ENCODE data around the gene TMEM108. TPM values are rescaled to one million over a fixed set of nuclear protein-coding genes. Genes with fewer than 3 reads are reported as not detected.

The TMEM108 gene
- total and polyA plus RNA-seq, 10 of the 15 experiments (the other 5 are each of a cell fraction or from before 2014, with no cell fraction given) = 0.02 to 0.58 (median 0.12) TPM; not detected in 5

- TF ChIP-seq, protein P1, sequence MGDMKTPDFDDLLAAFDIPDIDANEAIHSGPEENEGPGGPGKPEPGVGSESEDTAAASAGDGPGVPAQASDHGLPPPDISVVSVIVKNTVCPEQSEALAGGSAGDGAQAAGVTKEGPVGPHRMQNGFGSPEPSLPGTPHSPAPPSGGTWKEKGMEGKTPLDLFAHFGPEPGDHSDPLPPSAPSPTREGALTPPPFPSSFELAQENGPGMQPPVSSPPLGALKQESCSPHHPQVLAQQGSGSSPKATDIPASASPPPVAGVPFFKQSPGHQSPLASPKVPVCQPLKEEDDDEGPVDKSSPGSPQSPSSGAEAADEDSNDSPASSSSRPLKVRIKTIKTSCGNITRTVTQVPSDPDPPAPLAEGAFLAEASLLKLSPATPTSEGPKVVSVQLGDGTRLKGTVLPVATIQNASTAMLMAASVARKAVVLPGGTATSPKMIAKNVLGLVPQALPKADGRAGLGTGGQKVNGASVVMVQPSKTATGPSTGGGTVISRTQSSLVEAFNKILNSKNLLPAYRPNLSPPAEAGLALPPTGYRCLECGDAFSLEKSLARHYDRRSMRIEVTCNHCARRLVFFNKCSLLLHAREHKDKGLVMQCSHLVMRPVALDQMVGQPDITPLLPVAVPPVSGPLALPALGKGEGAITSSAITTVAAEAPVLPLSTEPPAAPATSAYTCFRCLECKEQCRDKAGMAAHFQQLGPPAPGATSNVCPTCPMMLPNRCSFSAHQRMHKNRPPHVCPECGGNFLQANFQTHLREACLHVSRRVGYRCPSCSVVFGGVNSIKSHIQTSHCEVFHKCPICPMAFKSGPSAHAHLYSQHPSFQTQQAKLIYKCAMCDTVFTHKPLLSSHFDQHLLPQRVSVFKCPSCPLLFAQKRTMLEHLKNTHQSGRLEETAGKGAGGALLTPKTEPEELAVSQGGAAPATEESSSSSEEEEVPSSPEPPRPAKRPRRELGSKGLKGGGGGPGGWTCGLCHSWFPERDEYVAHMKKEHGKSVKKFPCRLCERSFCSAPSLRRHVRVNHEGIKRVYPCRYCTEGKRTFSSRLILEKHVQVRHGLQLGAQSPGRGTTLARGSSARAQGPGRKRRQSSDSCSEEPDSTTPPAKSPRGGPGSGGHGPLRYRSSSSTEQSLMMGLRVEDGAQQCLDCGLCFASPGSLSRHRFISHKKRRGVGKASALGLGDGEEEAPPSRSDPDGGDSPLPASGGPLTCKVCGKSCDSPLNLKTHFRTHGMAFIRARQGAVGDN (IDR thresholded peaks at IDR 0.05) = no peak
- no peak for TF ChIP-seq KAT2A (conservative IDR thresholded peaks at IDR 0.05; ENCODE audit: control insufficient read depth, low read depth, low read length)
- no peak for TF ChIP-seq SREBF2 (IDR thresholded peaks at IDR 0.05; ENCODE audit: low read length)
These were observed 366.7 kb downstream of the TMEM108 start (continued) for GRCh38 chr3:133404920-133405319.

DNA sequence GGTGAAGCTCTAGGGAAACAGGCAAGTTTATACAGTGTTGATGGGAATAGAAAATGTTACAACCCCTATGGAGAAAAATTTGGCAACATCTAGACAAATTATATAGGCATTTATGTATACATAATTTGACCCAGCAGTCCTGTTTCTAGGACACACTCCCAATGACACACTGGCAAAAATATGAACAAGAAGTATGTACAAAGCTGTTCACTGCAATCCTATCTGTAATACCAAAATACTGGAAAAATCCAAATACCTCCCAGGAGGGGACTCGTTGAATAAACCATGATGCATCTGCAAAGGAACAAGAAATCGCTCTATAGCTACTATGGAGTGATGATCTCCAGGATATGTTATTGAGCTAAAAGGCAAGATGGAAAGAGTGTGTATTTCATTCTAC is 370.2 kb downstream of the TMEM108 start:
- DNase-seq (ENCODE audit: low read depth, low spot score) (no peak), FAIRE-seq (no peak), ATAC-seq (no peak)
- intact Hi-C loops (cut with micrococcal nuclease; ENCODE audit: unreplicated experiment) (no loop called here), in situ Hi-C loops (cut with MboI) (no loop called here)
- Histone ChIP-seq H3K4me1 (ENCODE audit: control insufficient read depth, insufficient read depth, low read length) (no peaks in the 10 kb centered on the region), H3K36me3 (ENCODE audit: control insufficient read depth in 2 of 2, insufficient read depth in 2 of 2, low read length in 1 of 2) (no peaks in the 10 kb centered on the region), H3K4me3 (no peak overlapping the region), H3K27me3 (replicated peaks in 1 of 2; ENCODE audit: control insufficient read depth in 2 of 2, insufficient read depth in 2 of 2, low read length in 1 of 2) (peaks cover 0 to 2% of the 10 kb centered on the region in 2 experiments; a peak in 1 of 4 replicates), H3K79me2 (ENCODE audit: control insufficient read depth, insufficient read depth, low read length) (no peaks in the 10 kb centered on the region), H2AFZ (ENCODE audit: control insufficient read depth, low read depth, low read length) (no peak overlapping the region), H3K9me3 (replicated peaks; ENCODE audit: control insufficient read depth, insufficient read depth, low read length) (no peaks in the 10 kb centered on the region), H3K4me2 (ENCODE audit: control insufficient read depth, insufficient read depth) (no peak overlapping the region), H3K9ac (ENCODE audit: control insufficient read depth, insufficient read depth, low read length) (no peak overlapping the region), H3K27ac (ENCODE audit: control insufficient read depth, insufficient read depth) (no peak overlapping the region), H4K20me1 (ENCODE audit: control insufficient read depth, insufficient read depth) (no peaks in the 10 kb centered on the region)
- WGBS (ENCODE audit: insufficient coverage, insufficient replicate concordance, low lambda C conversion rate, missing lambda C conversion rate) = 63% methylated on average over 2 of the region's 2 CpGs
- SMC1A ChIA-PET (ENCODE audit: uncharacterized antibody, unreplicated experiment) = interaction anchor here (0.5 to 1.2 kb wide), 3 partner anchors 26 to 369 kb away, joined by 3 to 4 read pairs (median 3); no protein-coding TSS in a partner anchor
- BruUV-seq (replicated peaks) = no TSS peak
- RAD21 ChIA-PET (ENCODE audit: unreplicated experiment) = no interaction called here
- no peak for TF ChIP-seq PML (IDR thresholded peaks at IDR 0.05; ENCODE audit: low read length)
- TF ChIP-seq SMAD1 (IDR thresholded peaks at IDR 0.05; ENCODE audit: low read depth, partially characterized antibody) = no peak
- TF ChIP-seq YY1 (IDR thresholded peaks at IDR 0.05; ENCODE audit: low read depth, low read length) = no peak
- no peak for TF ChIP-seq CBX3 (IDR thresholded peaks at IDR 0.05; ENCODE audit: borderline replicate concordance, low read depth)
- TF ChIP-seq CHD4 (IDR thresholded peaks at IDR 0.05) = no peak
- no peak for TF ChIP-seq PAX8 (IDR thresholded peaks at IDR 0.05)
- TF ChIP-seq NFIC (IDR thresholded peaks at IDR 0.05; ENCODE audit: low read depth, low read length) = no peak
- TF ChIP-seq PKNOX1 (IDR thresholded peaks at IDR 0.05) = no peak
- TF ChIP-seq EGR1 (IDR thresholded peaks at IDR 0.05; ENCODE audit: borderline replicate concordance in 1 of 2, low read depth in 2 of 2, low read length in 2 of 2) = no peak
- no peak for TF ChIP-seq IRF4 (IDR thresholded peaks at IDR 0.05; ENCODE audit: low read depth, low read length)
- CTCF ChIA-PET = interaction anchor here (0.7 to 1.0 kb wide), 4 partner anchors 21 to 410 kb away, joined by 3 to 6 read pairs (median 4); no protein-coding TSS in a partner anchor
- POLR2A ChIA-PET = no interaction called here

Measured in GM12878 (cell line).